Natural killer cell (primary cell): ENCODE results near the gene GALK1. TPM values are rescaled to one million over a fixed set of nuclear protein-coding genes. Genes with fewer than 3 reads are reported as not detected.
A peak's percentile ranks its signal among the peaks of the same experiment; 100 is the strongest.

Source experiments
- ATAC-seq, 3 donors: fragments of 150-1000 bp in 2 of 3; fragments of 200-7000 bp in 1 of 3; cut with Tn5 transposase; 1 replicate in 1 of 3; 2 replicates in 2 of 3; pipeline ENCODE4 v1.10.0; 2021; ENCODE audit warnings: mild to moderate bottlenecking in 2 of 3, moderate library complexity in 2 of 3
- DNase-seq, 2 donors: peaks; one replicate each; pipeline versions ENCODE4 v3.0.0 to v3.0.0-alpha.2; 2013 to 2021; ENCODE audit warnings: mixed read lengths in 1 of 2
- H3K27ac ChIP-seq: one replicate; pipeline ENCODE4 v1.5.1; 2013; ENCODE audit warnings: mild to moderate bottlenecking, low read length
- H3K27me3 ChIP-seq: one replicate; pipeline ENCODE4 v1.6.1; 2013; ENCODE audit warnings: low read length; ENCODE audit not compliant: control insufficient read depth, insufficient read depth
- H3K36me3 ChIP-seq: one replicate; pipeline ENCODE4 v1.6.1; 2013; ENCODE audit warnings: low read length; ENCODE audit not compliant: control insufficient read depth, insufficient read depth
- H3K4me1 ChIP-seq: one replicate; pipeline ENCODE4 v1.6.1; 2013; ENCODE audit warnings: low read length; ENCODE audit not compliant: control insufficient read depth, insufficient read depth
- H3K4me3 ChIP-seq: one replicate; pipeline ENCODE4 v1.5.1; 2013; ENCODE audit warnings: low read length
- H3K9me3 ChIP-seq: one replicate; pipeline ENCODE4 v1.6.1; 2013; ENCODE audit warnings: low read length; ENCODE audit not compliant: control insufficient read depth, insufficient read depth
- H3K27ac Mint-ChIP-seq, 2 donors: one replicate each; pipeline ENCODE4 v1.8.0; 2022; ENCODE audit warnings: mild to moderate bottlenecking in 2 of 2, mixed read lengths in 2 of 2, moderate library complexity in 1 of 2
- H3K27me3 Mint-ChIP-seq, 2 donors: one replicate each; pipeline ENCODE4 v1.8.0; 2022; ENCODE audit warnings: low read depth in 2 of 2, mixed read lengths in 2 of 2
- H3K36me3 Mint-ChIP-seq: one replicate; pipeline ENCODE4 v1.8.0; 2022; ENCODE audit warnings: mixed read lengths
- H3K4me1 Mint-ChIP-seq, 2 donors: one replicate each; pipeline ENCODE4 v1.8.0; 2022; ENCODE audit warnings: mixed read lengths in 2 of 2
- H3K4me3 Mint-ChIP-seq: one replicate; pipeline ENCODE4 v1.8.0; 2022; ENCODE audit warnings: mild to moderate bottlenecking, moderate library complexity, mixed read lengths
- H3K9me3 Mint-ChIP-seq, 2 donors: one replicate each; pipeline ENCODE4 v1.8.0; 2022; ENCODE audit warnings: mixed read lengths in 2 of 2
- WGBS: methylation state at CpG from one replicate; pipeline ENCODE4 v1.1.7; 2013; ENCODE audit warnings: missing lambda C conversion rate; ENCODE audit not compliant: insufficient coverage; 5-methylcytosine and 5-hydroxymethylcytosine counted together
- intact Hi-C: fragments of 100-400 bp; cut with micrococcal nuclease; formaldehyde crosslinking; loops from one replicate; pipeline ENCODE4 v1.14.2; 2022
- total RNA-seq, 4 donors: library from RNA; stranded (reverse); fragments of 120-200 nt in 1 of 4; gene quantifications; one replicate each; pipeline versions ENCODE4 v1.2.3 to v1.2.4, GENCODE V29; 2013 to 2022
- TF ChIP-seq, protein P1 (sequence below): fragments of 200-600 bp; IDR thresholded peaks from one replicate; pipeline ENCODE4 v1.8.0; 2022; ENCODE audit warnings: antibody characterized with exemption

GALK1 gene
- total RNA-seq, 3 donors from 2014 or later (not counting 1 experiment from before 2014, with no cell fraction given), result 11.9 to 15.9 (median 12.6) TPM

DNA sequence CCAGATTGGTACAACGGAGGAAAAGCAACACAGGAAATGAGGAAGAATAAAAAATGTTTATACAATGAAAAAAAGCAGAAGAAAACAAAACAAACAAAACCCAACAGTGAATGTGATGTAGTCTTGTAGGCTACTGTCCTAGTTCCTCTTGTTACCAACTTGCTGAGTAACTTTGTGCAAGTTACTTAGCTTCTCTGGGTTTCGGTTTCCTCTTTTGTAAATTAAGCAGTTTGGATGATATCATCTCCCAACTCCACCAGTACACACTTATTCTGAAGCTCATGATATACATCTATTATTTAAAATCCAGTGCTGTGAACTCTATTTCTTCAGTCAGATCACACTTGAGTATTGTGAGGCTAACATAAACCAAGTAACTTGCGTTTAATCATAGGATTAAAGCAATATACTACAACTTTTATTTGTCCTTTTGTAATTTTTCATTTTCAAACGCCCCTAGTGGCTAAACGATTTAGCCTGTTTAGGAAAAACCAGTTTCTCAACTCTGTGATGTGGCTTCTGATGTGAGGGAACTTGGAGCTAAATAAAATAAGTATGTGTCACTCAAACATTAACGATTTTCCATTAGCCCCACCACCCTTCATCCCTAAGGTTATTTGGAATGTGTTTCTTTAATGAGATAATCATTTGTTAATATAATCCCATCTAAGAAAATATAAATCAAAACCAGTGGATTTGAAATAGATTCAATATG lies 18.2 kb upstream of the GALK1 start:
- peaks cover 7% of the 10 kb centered on the region for H3K36me3 ChIP-seq
- H3K4me1 ChIP-seq, result peaks cover 41% of the 10 kb centered on the region
- TF ChIP-seq, protein P1, sequence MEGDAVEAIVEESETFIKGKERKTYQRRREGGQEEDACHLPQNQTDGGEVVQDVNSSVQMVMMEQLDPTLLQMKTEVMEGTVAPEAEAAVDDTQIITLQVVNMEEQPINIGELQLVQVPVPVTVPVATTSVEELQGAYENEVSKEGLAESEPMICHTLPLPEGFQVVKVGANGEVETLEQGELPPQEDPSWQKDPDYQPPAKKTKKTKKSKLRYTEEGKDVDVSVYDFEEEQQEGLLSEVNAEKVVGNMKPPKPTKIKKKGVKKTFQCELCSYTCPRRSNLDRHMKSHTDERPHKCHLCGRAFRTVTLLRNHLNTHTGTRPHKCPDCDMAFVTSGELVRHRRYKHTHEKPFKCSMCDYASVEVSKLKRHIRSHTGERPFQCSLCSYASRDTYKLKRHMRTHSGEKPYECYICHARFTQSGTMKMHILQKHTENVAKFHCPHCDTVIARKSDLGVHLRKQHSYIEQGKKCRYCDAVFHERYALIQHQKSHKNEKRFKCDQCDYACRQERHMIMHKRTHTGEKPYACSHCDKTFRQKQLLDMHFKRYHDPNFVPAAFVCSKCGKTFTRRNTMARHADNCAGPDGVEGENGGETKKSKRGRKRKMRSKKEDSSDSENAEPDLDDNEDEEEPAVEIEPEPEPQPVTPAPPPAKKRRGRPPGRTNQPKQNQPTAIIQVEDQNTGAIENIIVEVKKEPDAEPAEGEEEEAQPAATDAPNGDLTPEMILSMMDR, result peak; percentile 88
- peaks cover 11% of the 10 kb centered on the region for H3K36me3 Mint-ChIP-seq
- H3K27me3 ChIP-seq, result no peaks in the 10 kb centered on the region
- ATAC-seq (peak in 2 of 3 donors; percentile 18 to 22), DNase-seq (peak in 1 of 2 donors; percentile 77)
- peak overlapping the region; percentile 96 for H3K27ac ChIP-seq
- 0% methylated on average over 2 of the region's 6 CpGs for WGBS
- peak overlapping the region; percentile 97 to 99 for H3K27ac Mint-ChIP-seq
- peaks cover 0 to 4% of the 10 kb centered on the region in 2 donors for H3K27me3 Mint-ChIP-seq
- H3K9me3 ChIP-seq, result no peaks in the 10 kb centered on the region
- peak overlapping the region; percentile 93 for H3K4me3 Mint-ChIP-seq
- intact Hi-C loops, result loop anchor here (5.0 to 10.0 kb wide), 2 partner anchors 482 to 944 kb away; partner anchors contain the start of genes JMJD6, METTL23 and UBALD2
- H3K4me1 Mint-ChIP-seq, result peaks cover 51 to 55% of the 10 kb centered on the region in 2 donors
- no peak overlapping the region for H3K4me3 ChIP-seq
- no peaks in the 10 kb centered on the region for H3K9me3 Mint-ChIP-seq

- TF ChIP-seq, protein P1, result no peak
- ATAC-seq (no peak), DNase-seq (no peak)
- Mint-ChIP-seq H3K4me3 (peak overlapping the region; percentile 99), H3K9me3 (no peaks in the 10 kb centered on the region), H3K36me3 (peaks cover 29% of the 10 kb centered on the region), H3K27ac (peak overlapping the region; percentile 95 to 99), H3K27me3 (peaks cover 0 to 4% of the 10 kb centered on the region in 2 donors), H3K4me1 (peaks cover 63 to 70% of the 10 kb centered on the region in 2 donors)
- Histone ChIP-seq H3K4me3 (no peak overlapping the region), H3K9me3 (no peaks in the 10 kb centered on the region), H3K36me3 (peaks cover 32% of the 10 kb centered on the region), H3K4me1 (peaks cover 41% of the 10 kb centered on the region), H3K27ac (no peak overlapping the region), H3K27me3 (no peaks in the 10 kb centered on the region)
- WGBS, result 0% methylated on average over 3 of the region's 5 CpGs
- intact Hi-C loops, result loop anchor here (1.0 to 10.0 kb wide), 5 partner anchors 15 to 947 kb away; partner anchors contain the start of genes GALK1, JMJD6, METTL23 and UBALD2
Observed at GRCh38 chr17:75779987-75780889, 15.2 kb upstream of the GALK1 start.

GRCh38 chr17:75779250-75779986 lies 14.4 kb upstream of the GALK1 start:
- H3K4me1 Mint-ChIP-seq, result peaks cover 62 to 70% of the 10 kb centered on the region in 2 donors
- DNase-seq (peak; percentile 93 to 99), ATAC-seq (peak; percentile 51 to 82 (median 70))
- no peaks in the 10 kb centered on the region for H3K27me3 ChIP-seq
- H3K36me3 ChIP-seq, result peaks cover 40% of the 10 kb centered on the region
- intact Hi-C loops, result loop anchor here (1.0 to 5.0 kb wide), 3 partner anchors 15 to 76 kb away; partner anchors contain the start of genes GALK1, UNC13D and WBP2
- peak overlapping the region; percentile 93 for H3K4me3 ChIP-seq
- peaks cover 0 to 4% of the 10 kb centered on the region in 2 donors for H3K27me3 Mint-ChIP-seq
- peak overlapping the region; percentile 97 for H3K27ac ChIP-seq
- H3K36me3 Mint-ChIP-seq, result peaks cover 29% of the 10 kb centered on the region
- no peaks in the 10 kb centered on the region for H3K9me3 Mint-ChIP-seq
- H3K27ac Mint-ChIP-seq, result peak overlapping the region; percentile 95 to 99
- TF ChIP-seq, protein P1, result peak; percentile 1
- no peaks in the 10 kb centered on the region for H3K9me3 ChIP-seq
- peak overlapping the region; percentile 99 for H3K4me3 Mint-ChIP-seq
- under 1% methylated on average over 84 of the region's 84 CpGs for whole genome bisulfite sequencing
- peaks cover 46% of the 10 kb centered on the region for H3K4me1 ChIP-seq
